Heart left ventricle (tissue), 13 donors: ENCODE measurements around the gene WNT3A.

ENCODE experiments used
- CTCF ChIP-seq, 12 donors: fragments of 200-600 bp; sonication (generic) in 4 of 12; IDR thresholded peaks; one replicate each; pipeline versions ENCODE4 v1.5.0 to v1.8.0; 2018 to 2022; ENCODE audit warnings: antibody characterized with exemption in 12 of 12, mild to moderate bottlenecking in 5 of 12
- POLR2A ChIP-seq, 2 donors: fragments of 450-650 bp; IDR thresholded peaks; one replicate each; pipeline ENCODE4 v1.6.1; 2017; ENCODE audit warnings: antibody characterized with exemption in 2 of 2, mild to moderate bottlenecking in 2 of 2, moderate library complexity in 2 of 2
- donor health status: ischemic (EF 13 %, LVEDD 7.1; RV severe dilation, severe dysfunction).
- donor health status: DM: no; HTN: yes; CAD: no.
- donor health status: DM: no; HTN: no; CAD: no.
- donor health status: ischemic (EF 25% LVEDD 6.9; RV normal size, moderate dysfunction).
- donor health status: ischemic (EF 25% LVEDD 5.7; RV mildly dilated, moderate dysfunction).
- donor health status: ischemic (EF 35%, LVEDD 5.7; RV mildly dilated, moderate dysfunction).
- donor health status: nonischemic (EF 11% LVEDD 7.7; RV severe dilation, severe dysfunction).
- donor health status: DM: yes; HTN: yes; CAD: no.
- donor health status: PGD.
- donor health status: ischemic (EF 29% LVEDD 5.4; RV normal size, mild dysfunction).
- donor health status: nonischemic (EF 23%, LVEDD 6.1; RV moderate dilation, normal function).

DNA sequence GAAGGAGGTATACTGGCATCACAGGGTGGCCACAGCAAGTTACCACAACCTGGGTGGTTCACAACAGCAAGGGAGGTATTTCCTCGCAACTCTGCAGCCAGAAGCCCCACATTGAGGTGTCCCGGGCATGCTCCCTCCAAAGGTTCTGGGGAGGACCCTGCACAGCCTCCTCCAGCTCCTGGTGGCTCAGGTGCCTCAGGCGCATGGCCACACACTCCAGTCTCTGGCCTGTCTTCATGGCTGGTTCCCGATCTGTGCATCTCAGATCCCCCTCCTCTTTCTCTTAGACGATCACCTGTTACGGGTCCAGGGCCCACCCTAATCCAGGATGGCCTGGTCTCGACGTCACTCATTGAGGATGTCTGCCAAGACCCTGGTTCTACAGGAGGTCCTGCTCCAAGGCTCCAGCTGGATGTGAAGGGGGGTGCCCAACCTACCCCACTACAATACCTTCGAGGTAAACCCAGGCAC, 69.0 kb downstream of the WNT3A start:
- no peak for TF ChIP-seq CTCF (IDR thresholded peaks at IDR 0.05)
- no peak for TF ChIP-seq POLR2A (IDR thresholded peaks at IDR 0.05)
